Activated T-helper 17 cell treated with anti-CD3 and anti-CD28 coated beads, Interleukin-2, amount 50 U/mL, for 72 hours (primary cell): ENCODE results near the gene MIDN. TPM values are rescaled to one million over a fixed set of nuclear protein-coding genes. Genes with fewer than 3 reads are reported as not detected.

Experiments
- ATAC-seq: fragments of 150-1000 bp; cut with Tn5 transposase; replicated peaks from 2 replicates; pipeline ENCODE4 v1.10.0; 2021; ENCODE audit warnings: mild to moderate bottlenecking, moderate library complexity
- H3K27ac Mint-ChIP-seq: one replicate; pipeline ENCODE4 v1.8.0; 2022; ENCODE audit warnings: mixed read lengths
- H3K27me3 Mint-ChIP-seq: one replicate; pipeline ENCODE4 v1.8.0; 2022; ENCODE audit warnings: mixed read lengths
- H3K36me3 Mint-ChIP-seq: one replicate; pipeline ENCODE4 v1.8.0; 2022; ENCODE audit warnings: low read depth, mild to moderate bottlenecking, mixed read lengths
- H3K4me1 Mint-ChIP-seq: one replicate; pipeline ENCODE4 v1.8.0; 2022; ENCODE audit warnings: mixed read lengths
- H3K4me3 Mint-ChIP-seq: one replicate; pipeline ENCODE4 v1.8.0; 2022; ENCODE audit warnings: mild to moderate bottlenecking, mixed read lengths
- H3K9me3 Mint-ChIP-seq: one replicate; pipeline ENCODE4 v1.8.0; 2022; ENCODE audit warnings: mixed read lengths
- total RNA-seq, 2 donors: library from RNA; stranded (reverse); gene quantifications; one replicate each; pipeline ENCODE4 v1.2.3, GENCODE V29; 2022

MIDN gene
- total RNA-seq, 2 donors from 2014 or later = 51.4 to 56.8 TPM

GRCh38 chr19:1271528-1272422 is 23.4 kb downstream of the MIDN start:
- no peaks in the 10 kb centered on the region for H3K27me3 Mint-ChIP-seq
- no peaks in the 10 kb centered on the region for H3K9me3 Mint-ChIP-seq
- no peak for ATAC-seq
- peaks cover 81% of the 10 kb centered on the region for H3K36me3 Mint-ChIP-seq
- H3K27ac Mint-ChIP-seq = peak overlapping the region; percentile 91
- peak overlapping the region; percentile 87 for H3K4me3 Mint-ChIP-seq
- peaks cover 37% of the 10 kb centered on the region for H3K4me1 Mint-ChIP-seq

- Mint-ChIP-seq H3K4me1 (peaks cover 33% of the 10 kb centered on the region), H3K4me3 (peak overlapping the region; percentile 87)
Observed at GRCh38 chr19:1272423-1273262, 24.3 kb downstream of the MIDN start.

GRCh38 chr19:1273263-1274041 is 25.1 kb downstream of the MIDN start:
- no peak for ATAC-seq
- H3K36me3 Mint-ChIP-seq = peaks cover 95% of the 10 kb centered on the region
- H3K4me3 Mint-ChIP-seq = peak overlapping the region; percentile 87
- peak overlapping the region; percentile 57 for H3K27ac Mint-ChIP-seq
- H3K4me1 Mint-ChIP-seq = peaks cover 30% of the 10 kb centered on the region
- no peaks in the 10 kb centered on the region for H3K27me3 Mint-ChIP-seq
- no peaks in the 10 kb centered on the region for H3K9me3 Mint-ChIP-seq

More at GRCh38 chr19:1272423-1273262, 24.3 kb downstream of the MIDN start:
- peaks cover 89% of the 10 kb centered on the region for H3K36me3 Mint-ChIP-seq
- H3K27me3 Mint-ChIP-seq = no peaks in the 10 kb centered on the region
- no peaks in the 10 kb centered on the region for H3K9me3 Mint-ChIP-seq
- H3K27ac Mint-ChIP-seq = peak overlapping the region; percentile 57
- no peak for ATAC-seq

- ATAC-seq = no peak
- Mint-ChIP-seq H3K4me1 (peaks cover 26% of the 10 kb centered on the region), H3K4me3 (peak overlapping the region; percentile 87), H3K36me3 (peaks cover 93% of the 10 kb centered on the region), H3K27me3 (no peaks in the 10 kb centered on the region), H3K27ac (peak overlapping the region; percentile 48), H3K9me3 (no peaks in the 10 kb centered on the region)
Observed at GRCh38 chr19:1274081-1274851, 25.9 kb downstream of the MIDN start.

GRCh38 chr19:1274852-1275259 is 26.5 kb downstream of the MIDN start:
- peaks cover 96% of the 10 kb centered on the region for H3K36me3 Mint-ChIP-seq
- no peak for ATAC-seq
- no peaks in the 10 kb centered on the region for H3K9me3 Mint-ChIP-seq
- H3K4me1 Mint-ChIP-seq = peaks cover 26% of the 10 kb centered on the region
- H3K27me3 Mint-ChIP-seq = no peaks in the 10 kb centered on the region
- peak overlapping the region; percentile 87 for H3K4me3 Mint-ChIP-seq
- H3K27ac Mint-ChIP-seq = peak overlapping the region; percentile 48

- peak within 1 kb of the TSS; percentile 87 for H3K4me3 Mint-ChIP-seq
- H3K9me3 Mint-ChIP-seq = no peaks in the 10 kb centered on the region
- H3K27me3 Mint-ChIP-seq = no peaks in the 10 kb centered on the region
- peaks cover 21% of the 10 kb centered on the region for H3K4me1 Mint-ChIP-seq
- H3K36me3 Mint-ChIP-seq = peaks cover 96% of the 10 kb centered on the region
- peak within 1 kb of the TSS; percentile 95 for H3K27ac Mint-ChIP-seq
- peak; percentile 89 for ATAC-seq
Observed at GRCh38 chr19:1275260-1275975, 27.0 kb downstream of the MIDN start, which contains the start of gene FAM174C. Gene FAM174C (plus strand): TSS chr19:1275530. CDS start chr19:1275550, 20 bp downstream.

GRCh38 chr19:1275976-1276627 is 27.7 kb downstream of the MIDN start:
- no peaks in the 10 kb centered on the region for H3K9me3 Mint-ChIP-seq
- H3K4me1 Mint-ChIP-seq = peaks cover 19% of the 10 kb centered on the region
- peak overlapping the region; percentile 95 for H3K27ac Mint-ChIP-seq
- H3K36me3 Mint-ChIP-seq = peaks cover 92% of the 10 kb centered on the region
- H3K4me3 Mint-ChIP-seq = peak overlapping the region; percentile 87
- no peaks in the 10 kb centered on the region for H3K27me3 Mint-ChIP-seq
- no peak for ATAC-seq

GRCh38 chr19:1276628-1277022 is 28.2 kb downstream of the MIDN start:
- ATAC-seq = no peak
- Mint-ChIP-seq H3K36me3 (peaks cover 86% of the 10 kb centered on the region), H3K27me3 (no peaks in the 10 kb centered on the region), H3K9me3 (no peaks in the 10 kb centered on the region), H3K27ac (peak overlapping the region; percentile 95), H3K4me3 (peak overlapping the region; percentile 87), H3K4me1 (peaks cover 14% of the 10 kb centered on the region)

- Mint-ChIP-seq H3K27ac (peak overlapping the region; percentile 95), H3K4me1 (peaks cover 14% of the 10 kb centered on the region), H3K4me3 (peak overlapping the region; percentile 87), H3K36me3 (peaks cover 82% of the 10 kb centered on the region), H3K27me3 (no peaks in the 10 kb centered on the region), H3K9me3 (no peaks in the 10 kb centered on the region)
- ATAC-seq = no peak
Observed at GRCh38 chr19:1277061-1277460, 28.7 kb downstream of the MIDN start.

- Mint-ChIP-seq H3K4me3 (peak overlapping the region; percentile 25), H3K27ac (no peak overlapping the region), H3K27me3 (no peaks in the 10 kb centered on the region), H3K4me1 (peaks cover 5% of the 10 kb centered on the region), H3K9me3 (no peaks in the 10 kb centered on the region), H3K36me3 (peaks cover 72% of the 10 kb centered on the region)
- no peak for ATAC-seq
Observed at GRCh38 chr19:1278074-1278473, 29.7 kb downstream of the MIDN start.

- Mint-ChIP-seq H3K36me3 (peaks cover 63% of the 10 kb centered on the region), H3K4me3 (peak overlapping the region; percentile 6), H3K9me3 (no peaks in the 10 kb centered on the region), H3K27me3 (no peaks in the 10 kb centered on the region), H3K4me1 (no peaks in the 10 kb centered on the region), H3K27ac (no peak overlapping the region)
- ATAC-seq = no peak
Observed at GRCh38 chr19:1278713-1279660, 30.6 kb downstream of the MIDN start.
